DMS79 (cell line): ENCODE results near the gene RETREG3.
"Not testable (repeated sequence)": the region's sequence is repeated elsewhere in the genome, so short reads cannot be mapped to it uniquely, and the experiment has no call there.

Source experiments
- DNase-seq: peaks from one replicate; lab custom pipeline; 2025; lab: John Stamatoyannopoulos, UW

The RETREG3 gene

DNA sequence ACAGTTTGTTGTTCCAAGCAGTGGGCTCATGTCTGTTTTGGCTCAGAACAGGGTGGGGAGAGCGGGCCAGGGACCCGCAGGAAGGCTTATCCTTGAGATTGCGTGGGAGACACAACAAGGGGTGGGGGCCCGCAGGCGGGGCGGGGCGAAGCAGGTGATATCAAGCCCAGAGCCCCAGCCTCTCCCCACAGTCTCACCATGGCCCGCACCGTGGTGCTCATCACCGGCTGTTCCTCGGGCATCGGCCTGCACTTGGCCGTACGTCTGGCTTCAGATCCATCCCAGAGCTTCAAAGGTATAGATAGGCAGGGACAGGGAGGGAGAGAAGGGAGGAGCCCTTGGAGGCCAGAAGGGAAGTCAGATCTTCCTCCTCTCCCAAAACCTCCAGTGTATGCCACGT is 56.4 kb downstream of the RETREG3 start, which contains the start of gene HSD17B1:
Gene HSD17B1 (plus strand): TSS at position 188 of the 400 bp plus-strand sequence. CDS start 11 bp downstream, at position 199.
- not testable (repeated sequence) for DNase-seq

DNA sequence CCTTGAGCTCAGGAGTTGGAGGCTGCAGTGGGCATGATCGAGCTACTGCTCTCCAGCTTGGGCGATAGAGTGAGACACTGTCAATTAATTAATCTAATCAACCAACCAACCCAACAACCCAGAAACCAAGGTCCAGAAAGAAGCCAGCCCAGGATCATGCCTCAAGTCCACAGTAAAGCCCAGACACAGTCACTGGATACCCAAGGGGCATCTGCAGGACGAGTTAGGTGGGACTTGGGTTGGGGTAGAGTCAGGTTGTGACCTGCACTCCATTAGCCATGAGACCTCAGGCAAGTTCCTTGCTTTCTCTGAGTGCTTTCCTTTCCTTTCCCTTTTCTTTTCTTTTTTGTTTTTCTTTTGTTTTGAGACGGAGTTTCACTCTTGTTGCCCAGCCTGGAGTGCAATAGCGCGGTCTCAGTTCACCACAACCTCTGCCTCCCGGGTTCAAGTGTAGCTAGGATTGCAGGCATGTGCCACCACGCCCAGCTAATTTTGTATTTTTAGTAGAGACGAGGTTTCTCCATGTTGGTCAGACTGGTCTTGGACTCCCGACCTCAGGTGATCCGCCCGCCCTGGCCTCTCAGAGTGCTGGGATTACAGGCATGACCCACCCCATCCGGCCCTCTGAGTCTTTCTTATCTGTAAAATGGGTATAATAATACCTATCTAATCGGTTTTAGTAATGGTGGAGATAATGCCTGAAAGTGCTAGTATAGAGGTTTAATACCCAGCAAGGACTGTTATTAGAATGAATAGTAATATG is 60.0 kb downstream of the RETREG3 start:
- no peak for DNase-seq

DNA sequence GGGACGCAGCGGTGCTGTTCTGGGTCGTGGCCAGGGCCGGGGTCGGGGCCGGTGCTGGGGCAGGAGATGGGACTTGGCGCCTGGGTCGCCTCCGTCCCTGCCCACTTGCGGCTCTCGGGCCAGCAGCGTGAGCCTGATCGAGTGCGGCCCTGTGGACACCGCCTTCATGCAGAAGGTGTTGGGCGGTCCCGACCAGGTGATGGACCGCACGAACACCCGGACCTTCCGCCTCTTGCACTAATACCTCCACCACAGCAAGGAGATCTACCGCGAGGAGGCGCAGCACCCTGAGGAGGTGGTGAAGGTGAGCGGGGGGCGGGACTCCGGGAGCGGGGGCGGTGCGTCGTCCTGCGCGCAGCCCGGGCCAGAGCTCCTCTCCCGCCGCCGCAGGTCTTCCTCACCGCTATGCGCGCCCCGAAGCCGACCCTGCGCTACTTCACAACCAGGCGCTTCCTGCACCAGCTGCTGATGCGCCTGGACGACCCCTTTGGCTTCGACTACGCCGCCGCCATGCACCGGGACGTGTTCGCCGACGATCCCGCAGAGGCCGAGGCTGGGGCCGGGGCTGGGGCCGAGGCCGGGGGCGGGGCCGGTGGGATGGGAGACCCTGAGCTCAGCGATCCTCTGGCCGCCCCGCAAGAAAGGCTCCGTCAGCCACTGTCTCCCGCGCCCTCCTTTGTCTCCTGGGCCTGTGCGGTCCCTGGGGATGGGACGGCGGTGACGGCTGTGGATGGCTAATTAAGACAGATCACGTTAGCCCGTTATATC is 60.9 kb downstream of the RETREG3 start:
- DNase-seq: no peak

DNA sequence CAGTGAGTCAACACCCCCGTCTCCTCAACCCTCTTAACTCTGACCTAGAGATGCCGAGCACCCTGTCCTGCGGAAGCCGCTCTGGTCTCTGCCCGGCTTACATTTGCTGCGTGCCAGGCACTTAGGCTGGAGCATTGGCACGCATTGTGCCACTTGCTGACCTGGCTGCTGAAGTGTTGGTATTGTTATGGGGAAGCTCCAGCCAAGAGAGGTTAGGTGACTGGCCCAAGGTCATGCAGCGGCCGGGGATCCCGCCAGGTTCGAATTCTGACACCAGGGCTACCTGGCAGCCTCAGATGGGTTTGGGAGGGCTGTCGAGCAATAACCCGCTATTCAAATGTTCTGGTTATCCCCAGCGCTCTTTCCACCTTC is 61.5 kb downstream of the RETREG3 start:
- DNase-seq: no peak

DNA sequence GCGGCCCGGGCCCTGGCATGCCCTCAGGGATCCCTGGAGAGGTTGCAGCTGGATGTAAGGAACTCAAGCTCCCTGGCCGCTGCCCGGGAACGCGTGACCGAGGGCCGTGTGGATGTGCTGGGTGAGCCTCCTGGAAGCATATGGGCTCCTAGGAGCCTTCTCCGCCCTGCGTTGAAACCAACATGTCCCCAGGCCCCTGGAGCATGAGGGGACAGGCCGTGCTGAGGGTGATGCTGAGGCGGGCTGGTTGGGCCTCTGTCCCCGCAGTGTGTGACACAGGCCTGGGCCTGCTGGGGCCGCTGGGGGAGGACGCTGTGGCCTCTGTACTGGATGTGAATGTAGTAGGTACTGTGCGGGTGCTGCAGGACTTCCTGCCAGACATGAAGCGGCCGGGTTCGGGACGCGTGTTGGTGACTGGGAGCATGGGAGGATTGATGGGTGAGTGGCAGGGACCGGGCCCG is 62.1 kb downstream of the RETREG3 start:
- no peak for DNase-seq

DNA sequence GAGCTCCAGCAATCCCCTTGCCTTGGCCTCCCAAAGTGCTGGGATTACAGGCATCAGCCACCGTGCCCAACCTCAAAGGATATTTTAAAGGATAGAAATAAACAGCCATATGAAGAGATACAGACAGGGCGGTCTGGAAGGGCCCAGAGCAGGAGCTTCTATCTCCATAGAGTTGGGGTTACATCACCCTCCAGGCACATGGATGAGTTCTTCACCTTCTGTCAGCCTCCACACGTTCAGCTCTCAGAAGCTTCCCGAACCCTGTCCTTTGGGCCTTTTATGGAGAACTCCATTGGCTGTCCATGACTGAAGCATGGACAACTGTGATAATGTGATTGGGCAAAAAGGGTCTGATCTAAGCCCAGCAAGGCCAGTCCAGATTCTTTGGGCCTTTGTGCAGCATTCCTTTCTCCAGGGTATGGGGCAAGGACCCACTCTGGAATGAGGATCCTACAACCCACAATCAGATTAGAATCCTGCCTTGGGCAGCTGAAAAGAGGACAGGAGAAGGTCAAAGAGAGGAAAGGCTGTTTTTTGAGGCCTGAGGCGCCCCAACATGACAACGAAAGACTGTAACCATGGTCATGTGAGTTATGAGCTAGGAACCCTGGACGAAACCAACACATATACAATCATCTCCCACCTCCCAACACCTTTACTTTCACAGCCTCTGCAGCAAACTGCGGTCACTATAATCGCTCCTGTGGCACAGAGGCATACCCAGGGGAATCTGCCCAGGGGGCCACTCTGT is 63.2 kb downstream of the RETREG3 start:
- DNase-seq: not testable (repeated sequence)

DNA sequence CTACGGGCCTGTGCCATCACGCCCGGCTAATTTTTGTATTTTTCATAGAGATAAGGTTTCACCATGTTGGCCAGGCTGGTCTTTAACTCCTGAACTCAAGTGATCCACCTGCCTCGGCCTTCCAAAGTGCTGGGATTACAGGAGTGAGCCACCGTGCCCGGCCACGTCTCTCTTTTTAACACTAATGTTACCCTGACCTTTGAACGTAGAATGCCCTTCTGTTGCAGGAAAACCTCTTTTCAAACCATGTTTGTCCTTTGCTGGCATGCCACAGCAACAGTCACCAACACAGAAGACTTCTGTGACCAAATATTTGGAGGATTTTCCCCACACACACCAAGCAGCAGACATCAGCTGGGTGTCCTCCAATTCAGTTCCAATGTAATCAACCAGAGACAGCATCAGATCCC is 64.3 kb downstream of the RETREG3 start:
- no peak for DNase-seq

DNA sequence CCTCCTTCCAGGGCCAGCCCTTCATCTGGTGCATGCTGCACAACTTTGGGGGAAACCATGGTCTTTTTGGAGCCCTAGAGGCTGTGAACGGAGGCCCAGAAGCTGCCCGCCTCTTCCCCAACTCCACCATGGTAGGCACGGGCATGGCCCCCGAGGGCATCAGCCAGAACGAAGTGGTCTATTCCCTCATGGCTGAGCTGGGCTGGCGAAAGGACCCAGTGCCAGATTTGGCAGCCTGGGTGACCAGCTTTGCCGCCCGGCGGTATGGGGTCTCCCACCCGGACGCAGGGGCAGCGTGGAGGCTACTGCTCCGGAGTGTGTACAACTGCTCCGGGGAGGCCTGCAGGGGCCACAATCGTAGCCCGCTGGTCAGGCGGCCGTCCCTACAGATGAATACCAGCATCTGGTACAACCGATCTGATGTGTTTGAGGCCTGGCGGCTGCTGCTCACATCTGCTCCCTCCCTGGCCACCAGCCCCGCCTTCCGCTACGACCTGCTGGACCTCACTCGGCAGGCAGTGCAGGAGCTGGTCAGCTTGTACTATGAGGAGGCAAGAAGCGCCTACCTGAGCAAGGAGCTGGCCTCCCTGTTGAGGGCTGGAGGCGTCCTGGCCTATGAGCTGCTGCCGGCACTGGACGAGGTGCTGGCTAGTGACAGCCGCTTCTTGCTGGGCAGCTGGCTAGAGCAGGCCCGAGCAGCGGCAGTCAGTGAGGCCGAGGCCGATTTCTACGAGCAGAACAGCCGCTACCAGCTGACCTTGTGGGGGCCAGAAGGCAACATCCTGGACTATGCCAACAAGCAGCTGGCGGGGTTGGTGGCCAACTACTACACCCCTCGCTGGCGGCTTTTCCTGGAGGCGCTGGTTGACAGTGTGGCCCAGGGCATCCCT is 65.7 kb downstream of the RETREG3 start:
- DNase-seq: no peak

DNA sequence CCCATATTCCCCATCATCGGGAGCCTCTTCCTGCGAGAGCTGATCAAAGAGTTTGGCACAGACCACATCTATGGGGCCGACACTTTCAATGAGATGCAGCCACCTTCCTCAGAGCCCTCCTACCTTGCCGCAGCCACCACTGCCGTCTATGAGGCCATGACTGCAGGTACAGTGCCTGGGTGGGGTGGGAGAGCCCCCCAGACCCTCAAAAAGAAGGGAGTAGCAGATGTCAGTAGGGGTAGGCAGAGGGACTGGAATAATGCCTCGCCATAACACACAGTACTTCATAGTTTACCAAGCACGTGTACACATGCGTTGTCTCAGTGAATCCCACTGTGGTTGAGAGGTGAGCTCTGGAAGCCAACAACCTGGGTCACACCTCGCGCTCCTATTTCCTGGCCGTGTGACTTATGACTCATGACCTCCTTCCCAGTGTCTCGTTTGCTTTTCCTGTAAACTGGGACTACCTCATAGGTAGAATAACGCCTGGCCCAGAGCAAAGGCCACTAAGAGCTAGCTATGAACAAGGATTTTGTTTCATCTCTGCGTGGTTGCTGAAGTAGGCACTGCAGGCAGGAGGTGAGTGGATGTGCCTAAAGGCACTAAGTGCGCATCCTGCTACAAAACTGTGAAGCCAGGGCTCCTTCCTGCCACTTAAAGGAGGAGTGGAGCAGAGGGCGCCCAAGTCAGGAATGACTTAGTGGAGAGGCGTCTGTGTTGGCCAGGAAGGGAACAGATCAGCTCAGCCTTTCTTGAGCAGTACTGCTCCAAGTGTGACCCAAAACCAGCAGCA is 67.9 kb downstream of the RETREG3 start:
- no peak for DNase-seq

DNA sequence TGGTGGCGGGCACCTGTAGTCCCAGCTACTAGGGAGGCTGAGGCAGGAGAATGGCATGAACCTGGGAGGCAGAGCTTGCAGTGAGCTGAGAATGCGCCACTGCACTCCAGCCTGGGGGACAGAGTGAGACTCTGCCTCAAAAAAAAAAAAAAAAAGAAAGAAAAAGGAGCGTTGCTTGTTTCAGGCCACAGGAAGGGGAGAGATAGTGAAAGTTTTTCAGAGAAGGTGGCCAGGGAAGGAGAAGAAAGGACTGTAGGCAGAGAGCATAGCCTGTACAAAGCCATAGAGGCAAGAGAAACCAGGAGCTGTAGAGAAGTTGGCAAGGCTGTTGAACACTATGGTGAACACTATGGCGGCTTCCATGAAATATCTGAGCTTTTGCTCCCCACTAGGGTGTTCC is 68.6 kb downstream of the RETREG3 start:
- not testable (repeated sequence) for DNase-seq

DNA sequence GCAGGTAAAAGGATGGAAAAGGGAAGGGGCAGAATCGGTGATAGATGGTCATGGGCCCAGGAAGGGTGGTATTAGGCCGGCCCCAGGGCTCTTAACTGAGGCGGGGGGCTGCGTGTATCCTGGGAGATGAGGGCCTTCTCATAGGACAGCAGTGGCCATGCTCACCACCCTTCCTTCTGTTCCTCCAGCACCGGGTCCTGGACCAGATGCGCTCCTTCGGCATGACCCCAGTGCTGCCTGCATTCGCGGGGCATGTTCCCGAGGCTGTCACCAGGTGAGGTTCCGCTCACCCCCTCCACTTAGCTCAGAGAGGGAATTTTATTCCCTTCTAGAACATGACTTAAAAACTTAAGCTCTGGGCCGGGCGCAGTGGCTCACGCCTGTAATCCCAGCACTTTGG is 70.7 kb downstream of the RETREG3 start:
- DNase-seq: no peak

DNA sequence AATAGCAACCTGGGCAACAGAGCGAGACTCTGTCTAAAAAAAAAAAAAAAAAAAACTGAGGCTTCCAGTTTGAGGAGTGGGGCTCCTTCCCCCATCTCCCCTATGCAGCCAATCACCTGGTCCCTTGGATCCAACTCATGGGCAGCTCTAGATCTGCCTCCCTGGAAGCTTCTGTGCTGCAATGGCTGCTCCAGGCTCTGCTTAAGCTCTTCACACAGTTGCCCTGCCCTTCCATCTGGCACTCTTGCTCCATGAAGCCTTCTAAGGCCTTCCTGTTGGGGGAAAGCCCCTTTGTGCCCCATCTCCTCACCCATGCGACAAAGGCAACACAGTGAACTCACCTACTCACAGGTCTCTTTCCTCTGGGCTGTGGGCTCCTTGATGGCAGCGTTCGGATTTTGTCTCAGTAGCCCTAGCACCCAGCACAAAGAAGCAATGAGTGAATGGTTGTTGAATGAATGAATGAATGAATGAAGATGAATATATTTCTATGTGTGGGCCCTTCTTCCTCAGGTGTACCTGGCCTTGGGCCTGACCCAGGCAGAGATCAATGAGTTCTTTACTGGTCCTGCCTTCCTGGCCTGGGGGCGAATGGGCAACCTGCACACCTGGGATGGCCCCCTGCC is 71.2 kb downstream of the RETREG3 start:
- DNase-seq: no peak

DNA sequence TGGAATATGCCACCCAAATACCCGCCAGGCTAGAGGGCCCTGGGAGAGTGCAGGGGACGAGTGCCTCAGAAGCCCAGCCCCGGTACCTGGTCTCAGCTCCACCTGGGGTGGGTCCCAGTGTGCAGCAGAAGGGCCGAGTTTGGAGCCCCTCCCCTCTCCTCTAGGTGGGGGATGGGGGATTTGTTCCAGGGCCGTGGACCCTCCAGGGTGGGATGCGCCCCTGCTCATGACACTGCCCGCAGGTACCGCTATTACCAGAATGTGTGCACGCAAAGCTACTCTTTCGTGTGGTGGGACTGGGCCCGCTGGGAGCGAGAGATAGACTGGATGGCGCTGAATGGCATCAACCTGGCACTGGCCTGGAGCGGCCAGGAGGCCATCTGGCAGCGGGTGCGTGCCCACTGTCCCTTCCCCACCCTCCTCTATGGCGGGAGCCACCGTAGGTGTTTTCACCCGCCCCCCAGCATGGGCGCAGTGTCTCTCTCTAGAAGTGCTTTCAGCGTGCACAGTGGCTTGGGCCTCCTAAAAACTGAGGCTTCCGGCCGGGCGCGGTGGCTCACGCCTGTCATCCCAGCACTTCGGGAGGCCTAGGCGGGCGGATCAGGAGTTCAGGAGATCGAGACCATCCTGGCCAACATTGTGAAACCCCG is 71.9 kb downstream of the RETREG3 start:
- no peak for DNase-seq

DNA sequence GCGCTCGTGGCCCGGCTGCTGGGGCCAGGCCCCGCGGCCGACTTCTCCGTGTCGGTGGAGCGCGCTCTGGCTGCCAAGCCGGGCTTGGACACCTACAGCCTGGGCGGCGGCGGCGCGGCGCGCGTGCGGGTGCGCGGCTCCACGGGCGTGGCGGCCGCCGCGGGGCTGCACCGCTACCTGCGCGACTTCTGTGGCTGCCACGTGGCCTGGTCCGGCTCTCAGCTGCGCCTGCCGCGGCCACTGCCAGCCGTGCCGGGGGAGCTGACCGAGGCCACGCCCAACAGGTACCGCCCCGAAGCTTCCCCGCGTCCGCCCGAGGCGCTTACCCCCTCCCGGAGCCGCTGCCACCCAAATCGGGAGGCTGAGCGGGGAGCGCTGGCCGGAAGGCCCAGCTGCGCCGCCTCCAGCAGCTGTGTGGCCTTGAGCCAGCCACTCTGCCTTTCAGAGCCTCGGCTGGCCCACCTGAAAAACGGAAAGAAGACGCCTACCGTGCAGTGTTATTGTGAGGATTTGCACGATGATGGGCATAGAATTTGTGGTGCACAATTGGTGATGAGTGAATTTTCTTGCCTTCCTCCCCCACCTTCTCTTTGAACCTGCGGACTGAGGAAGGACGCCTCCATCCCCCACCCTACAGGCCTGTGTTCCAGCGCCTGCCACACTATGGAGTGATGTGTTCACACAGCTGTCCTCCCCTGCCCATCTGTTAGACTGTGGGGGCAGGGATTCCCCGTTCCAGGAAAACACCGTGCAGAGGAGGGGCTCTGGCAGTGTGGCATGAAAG is 72.6 kb downstream of the RETREG3 start:
- DNase-seq: peak; percentile 66

DNA sequence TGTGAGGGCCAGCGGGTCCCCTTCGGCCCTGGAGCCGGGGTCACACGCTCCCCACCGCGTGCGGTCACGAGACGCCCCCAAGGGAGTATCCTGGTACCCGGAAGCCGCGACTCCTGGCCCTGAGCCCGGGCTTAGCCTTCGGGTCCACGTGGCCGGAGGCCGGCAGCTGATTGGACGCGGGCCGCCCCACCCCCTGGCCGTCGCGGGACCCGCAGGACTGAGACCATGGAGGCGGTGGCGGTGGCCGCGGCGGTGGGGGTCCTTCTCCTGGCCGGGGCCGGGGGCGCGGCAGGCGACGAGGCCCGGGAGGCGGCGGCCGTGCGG is 73.2 kb downstream of the RETREG3 start, which contains the start of gene NAGLU:
Gene NAGLU (plus strand): TSS at position 194 of the 324 bp plus-strand sequence. CDS start 32 bp downstream, at position 226.
- peak; percentile 71 for DNase-seq

DNA sequence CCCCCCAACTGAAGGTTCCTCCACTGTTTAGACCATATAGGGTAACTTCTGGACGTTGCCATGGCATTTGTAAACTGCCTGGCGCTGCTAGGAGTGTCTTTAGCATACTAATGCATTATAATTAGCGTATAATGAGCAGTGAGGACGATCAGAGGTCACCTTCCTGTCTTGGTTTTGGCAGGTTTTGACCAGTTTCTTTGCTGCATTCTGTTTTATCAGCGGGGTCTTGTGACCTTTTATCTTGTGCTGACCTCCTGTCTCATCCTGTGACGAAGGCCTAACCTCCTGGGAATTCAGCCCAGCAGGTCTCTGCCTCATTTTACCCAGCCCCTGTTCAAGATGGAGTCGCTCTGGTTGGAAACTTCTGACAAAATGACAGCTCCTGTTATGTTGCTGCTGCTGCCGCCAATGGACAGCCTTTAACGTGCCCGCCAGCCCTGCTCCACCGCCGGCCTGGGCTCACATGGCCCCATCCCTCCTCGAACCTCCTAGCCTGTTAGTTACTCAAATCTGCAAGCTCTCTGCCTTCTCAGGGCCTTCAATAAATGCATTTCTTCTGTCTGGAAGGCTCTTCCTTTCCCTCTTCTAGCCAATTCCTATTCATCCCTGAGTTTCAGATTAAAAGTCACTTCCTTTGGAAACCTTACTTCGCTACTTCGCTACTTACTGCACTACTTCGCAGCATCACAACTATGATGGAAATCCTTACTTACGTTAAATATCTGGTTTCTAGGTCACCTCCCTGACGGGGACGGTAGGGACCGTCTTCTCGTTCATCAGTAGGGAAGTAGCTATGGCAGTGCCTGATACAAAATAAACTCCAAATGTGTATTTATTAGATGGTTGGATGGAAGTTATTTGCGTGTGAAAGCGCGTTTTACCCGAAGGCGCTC is 73.8 kb downstream of the RETREG3 start:
- DNase-seq: no peak

DNA sequence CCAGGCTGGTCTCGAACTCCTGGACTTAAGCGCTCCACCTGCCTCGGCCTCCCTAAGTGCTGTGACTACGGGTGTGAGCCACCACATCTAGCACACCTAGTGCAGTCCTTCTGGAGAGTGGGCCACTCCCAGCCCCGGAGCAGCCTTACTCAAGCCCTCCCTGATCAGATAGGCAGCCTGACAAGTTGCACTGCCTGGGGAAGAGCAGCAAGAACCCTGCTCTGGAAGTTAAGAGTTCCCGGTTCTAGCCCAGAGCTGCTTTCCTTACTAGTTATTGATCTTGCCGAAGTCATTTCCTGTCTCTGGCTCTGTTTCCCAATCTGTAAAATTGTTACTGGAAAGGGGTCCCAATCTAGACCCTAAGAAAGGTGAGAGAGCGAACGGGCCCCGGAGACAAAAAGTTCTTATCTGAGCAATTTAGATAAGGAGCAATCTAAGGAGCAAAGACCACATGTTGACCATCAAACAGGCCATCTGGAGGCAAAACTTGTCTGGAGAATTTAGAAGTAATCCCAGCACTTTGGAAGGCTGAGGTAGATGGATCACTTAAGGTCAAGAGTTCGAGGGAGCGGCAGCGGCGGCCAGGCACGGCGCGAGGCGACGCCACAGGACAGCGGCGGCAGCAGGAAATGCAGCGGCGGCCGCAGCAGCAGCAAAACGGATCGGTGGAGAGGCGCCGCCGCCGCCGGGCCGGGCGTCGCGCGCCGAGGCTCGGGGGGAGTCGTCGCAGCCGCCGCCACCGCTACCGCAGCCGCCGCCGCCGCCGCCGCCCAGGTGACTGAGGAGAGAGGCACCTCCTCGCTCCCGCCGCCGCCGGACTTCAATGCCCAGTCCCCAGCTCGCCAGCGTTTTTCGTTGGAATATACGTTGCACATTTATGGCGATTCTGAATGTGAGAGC is 77.5 kb downstream of the RETREG3 start:
- no peak for DNase-seq
